Tongue (tissue), 2 donors: ENCODE measurements around the gene CYP2S1. TPM values are rescaled to one million over a fixed set of nuclear protein-coding genes. Genes with fewer than 3 reads are reported as not detected.

ENCODE experiments used
- DNase-seq: peaks from one replicate; pipeline ENCODE4 v3.0.0-alpha.2; 2015
- total RNA-seq: library from RNA; depleted of rRNA; stranded (reverse); fragments of >200 nt; gene quantifications from one replicate; pipeline ENCODE4 v1.2.3, GENCODE V29; 2014

Gene CYP2S1
- total RNA-seq, 1 donor from 2014 or later, result 11.0 TPM

- no peak for DNase-seq
These were observed 2.9 kb downstream of the CYP2S1 start for GRCh38 chr19:41195675-41196497.

- no peak for DNase-seq
These were observed 5.5 kb downstream of the CYP2S1 start for GRCh38 chr19:41198559-41198958.

GRCh38 chr19:41203371-41203770, 10.4 kb downstream of the CYP2S1 start:
- DNase-seq, result no peak

- peak; percentile 93 for DNase-seq
These were observed 11.3 kb downstream of the CYP2S1 start for GRCh38 chr19:41204338-41204737.

- no peak for DNase-seq
These were observed 13.0 kb downstream of the CYP2S1 start for GRCh38 chr19:41205995-41206394.

- DNase-seq, result no peak
These were observed 13.4 kb downstream of the CYP2S1 start for GRCh38 chr19:41206456-41206855.

- DNase-seq, result peak; percentile 68
These were observed 14.1 kb downstream of the CYP2S1 start for GRCh38 chr19:41206926-41207750.

GRCh38 chr19:41214161-41214560, 21.1 kb downstream of the CYP2S1 start:
- no peak for DNase-seq

GRCh38 chr19:41217741-41218140, 24.7 kb downstream of the CYP2S1 start:
- no peak for DNase-seq

- no peak for DNase-seq
These were observed 25.2 kb downstream of the CYP2S1 start for GRCh38 chr19:41218249-41218614.

GRCh38 chr19:41218615-41219507, 25.8 kb downstream of the CYP2S1 start, which contains the start of gene AXL:
Gene AXL, plus strand, starts transcription at chr19:41219223. Its CDS starts 170 bp downstream, at chr19:41219393.
- peak; percentile 91 for DNase-seq

GRCh38 chr19:41219924-41220567, 27.0 kb downstream of the CYP2S1 start:
- no peak for DNase-seq

- no peak for DNase-seq
These were observed 27.8 kb downstream of the CYP2S1 start for GRCh38 chr19:41220811-41221210.

GRCh38 chr19:41221514-41222205, 28.6 kb downstream of the CYP2S1 start:
- no peak for DNase-seq

GRCh38 chr19:41222240-41222639, 29.2 kb downstream of the CYP2S1 start:
- DNase-seq, result no peak

GRCh38 chr19:41223431-41224234, 30.6 kb downstream of the CYP2S1 start:
- DNase-seq, result no peak

- no peak for DNase-seq
These were observed 31.6 kb downstream of the CYP2S1 start for GRCh38 chr19:41224632-41225031.

GRCh38 chr19:41225238-41226052, 32.4 kb downstream of the CYP2S1 start:
- DNase-seq, result peak; percentile 89
